ENCODE data around the gene GLTPD2.
A peak's percentile ranks its signal among the peaks of the same experiment; 100 is the strongest.
"Not testable (repeated sequence)": the region's sequence is repeated elsewhere in the genome, so short reads cannot be mapped to it uniquely, and the experiment has no call there.

Gene GLTPD2

DNA sequence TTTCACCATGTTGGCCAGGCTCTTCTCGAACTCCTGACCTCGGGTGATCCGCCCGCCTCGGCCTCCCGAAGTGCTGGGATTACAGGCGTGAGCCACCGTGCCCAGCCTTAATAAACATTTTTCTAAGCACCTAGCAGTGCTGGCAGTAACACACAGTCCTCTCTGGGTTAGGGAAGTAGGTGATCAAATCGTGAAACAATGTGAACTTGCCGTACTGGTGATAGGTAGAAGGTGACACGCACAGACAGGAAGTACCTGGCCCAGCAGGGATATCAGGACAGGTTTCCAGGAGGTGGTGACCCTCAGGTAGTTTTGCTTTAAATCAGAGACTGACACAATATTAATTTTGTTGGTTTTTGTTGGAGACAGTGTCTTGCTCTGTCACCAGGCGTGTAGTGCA, 22.7 kb downstream of the GLTPD2 start:
- no peak for DNase-seq

DNA sequence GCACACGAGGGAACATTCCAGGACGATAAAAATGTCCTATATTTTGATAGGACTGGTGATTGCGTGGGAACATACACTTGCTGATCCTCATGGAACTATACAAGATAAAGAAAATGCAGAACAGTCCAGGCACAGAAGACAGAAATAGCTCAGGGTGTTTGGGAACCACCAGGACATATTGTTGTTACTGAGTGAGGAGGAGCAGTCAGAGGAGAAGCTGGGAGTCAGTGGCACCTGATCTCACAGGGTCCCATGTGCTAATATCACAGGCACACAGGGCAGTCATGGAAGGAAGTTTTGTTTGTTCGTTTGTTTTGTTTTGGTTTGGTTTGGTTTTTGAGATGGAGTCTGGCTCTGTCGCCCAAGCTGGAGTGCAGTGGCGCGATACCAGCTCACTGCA, 23.9 kb downstream of the GLTPD2 start:
- DNase-seq, result no peak

DNA sequence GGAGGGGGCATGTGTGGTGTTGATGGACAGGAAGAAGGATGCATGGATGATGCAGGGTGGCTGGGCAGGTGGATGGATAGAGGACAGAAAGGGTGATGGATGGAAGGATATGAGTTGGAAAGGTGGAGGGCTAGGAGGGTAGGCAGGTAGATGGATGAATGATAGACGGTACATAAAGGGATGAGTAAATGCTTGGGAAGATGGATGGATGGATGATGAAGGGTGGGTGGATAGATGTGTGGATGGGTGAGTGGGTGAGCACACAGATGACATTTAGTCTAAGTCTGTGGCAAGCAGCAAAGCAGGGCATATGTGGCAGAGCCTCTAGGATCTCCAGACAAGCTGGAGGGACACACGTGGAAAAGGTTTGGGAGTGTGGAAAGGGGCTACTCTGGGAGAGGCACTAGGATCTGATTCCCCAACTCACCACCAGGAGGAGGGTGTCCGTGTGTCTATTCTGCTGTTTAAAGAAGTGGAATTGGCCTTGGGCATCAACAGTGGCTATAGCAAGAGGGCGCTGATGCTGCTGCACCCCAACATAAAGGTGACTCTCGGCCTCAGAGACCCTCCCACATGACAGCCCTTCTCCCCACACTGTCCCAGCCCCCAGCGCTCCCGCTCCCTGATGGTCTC, 26.4 kb downstream of the GLTPD2 start:
- DNase-seq, result no peak

GRCh38 chr17:4816826-4817225, 28.1 kb downstream of the GLTPD2 start:
- no peak for DNase-seq

GRCh38 chr17:4818276-4818675, 29.5 kb downstream of the GLTPD2 start:
- DNase-seq, result no peak

- DNase-seq, result no peak
Observed at GRCh38 chr17:4822835-4823234, 34.1 kb downstream of the GLTPD2 start.

DNA sequence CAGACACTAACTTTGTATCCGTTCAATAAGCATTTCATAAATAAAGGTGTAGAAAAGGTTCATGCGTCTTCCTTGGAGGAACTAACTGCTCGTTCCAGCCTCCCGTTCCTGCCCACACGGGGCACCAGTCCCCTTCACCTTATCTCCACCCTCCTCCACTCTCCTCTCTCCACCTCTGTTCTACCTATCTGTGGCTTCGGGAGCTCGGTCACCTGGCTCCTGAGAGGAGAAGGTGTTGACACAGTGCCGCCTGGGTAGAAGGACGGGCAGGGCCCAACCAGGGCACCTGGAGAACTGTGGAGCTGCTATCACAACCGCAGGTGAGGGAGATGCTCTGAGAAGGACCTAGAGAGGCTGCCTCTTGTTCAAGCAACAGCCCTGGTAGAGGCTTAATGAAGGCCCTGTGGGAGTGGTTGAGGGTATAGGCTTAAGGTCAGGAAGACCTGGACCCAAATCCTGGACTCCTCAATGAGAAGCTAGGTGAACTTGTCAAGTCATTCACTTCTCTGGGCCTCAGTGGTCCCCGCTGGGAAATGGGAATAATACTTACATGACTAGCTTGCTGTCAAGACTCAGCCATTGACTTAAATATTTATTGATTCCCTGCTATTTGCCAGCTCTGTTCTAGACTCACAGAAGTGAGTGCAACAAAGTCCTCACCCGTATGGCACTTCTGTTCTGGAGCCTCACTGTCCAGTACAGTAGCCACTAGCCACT, 34.8 kb downstream of the GLTPD2 start:
- peak in 1 of 3 experiments; percentile 19 for DNase-seq

- DNase-seq, result peak in 1 of 3 experiments; percentile 3
Observed at GRCh38 chr17:4827399-4827798, 38.6 kb downstream of the GLTPD2 start.

- not testable (repeated sequence) for DNase-seq
Observed at GRCh38 chr17:4832829-4833177, 44.0 kb downstream of the GLTPD2 start.

DNA sequence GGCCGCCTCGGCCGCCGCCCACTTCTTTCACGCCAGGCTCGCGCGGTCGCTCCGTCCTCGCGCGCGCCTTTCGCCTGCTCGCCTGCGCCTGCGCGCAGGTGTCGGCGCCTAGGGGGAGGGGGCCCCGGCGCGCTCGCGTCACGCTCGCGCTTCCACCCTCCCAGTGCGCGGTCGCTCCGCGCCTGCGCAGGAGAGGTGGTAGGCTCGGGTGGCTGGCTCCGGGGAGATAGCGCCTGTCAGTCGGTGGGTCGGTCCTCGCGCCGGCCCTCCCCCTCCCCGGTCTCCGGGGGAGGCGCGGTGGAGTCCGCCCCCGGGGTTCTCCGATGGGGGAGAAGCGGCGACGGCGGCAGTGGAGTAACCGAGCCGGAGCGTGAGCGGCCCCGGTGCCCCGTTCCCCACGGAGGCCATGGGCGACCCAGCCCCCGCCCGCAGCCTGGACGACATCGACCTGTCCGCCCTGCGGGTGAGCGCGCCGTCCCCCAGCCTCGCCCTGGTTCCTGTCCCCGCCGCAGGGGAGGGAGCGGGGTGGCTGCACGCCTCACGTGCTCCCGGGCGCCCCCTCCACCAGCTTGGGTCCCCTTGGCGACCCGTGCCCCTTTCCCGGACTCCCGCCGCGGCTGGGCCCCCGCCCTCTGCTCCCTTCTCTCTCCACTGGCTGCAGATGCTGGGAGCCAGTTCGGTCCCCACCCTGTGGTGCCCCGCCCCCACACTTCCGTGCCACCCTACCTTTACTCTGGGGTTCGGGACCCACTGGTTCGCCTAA, 44.6 kb downstream of the GLTPD2 start, which contains the start of gene MINK1:
Gene MINK1, plus strand, starts transcription at position 163 of the 763 bp plus-strand sequence. Its CDS starts 244 bp downstream, at position 407.
- peak; percentile 88 to 93 (median 93) for DNase-seq

- peak in 2 of 3 experiments; percentile 21 to 42 for DNase-seq
Observed at GRCh38 chr17:4833941-4834680, 45.3 kb downstream of the GLTPD2 start.

DNA sequence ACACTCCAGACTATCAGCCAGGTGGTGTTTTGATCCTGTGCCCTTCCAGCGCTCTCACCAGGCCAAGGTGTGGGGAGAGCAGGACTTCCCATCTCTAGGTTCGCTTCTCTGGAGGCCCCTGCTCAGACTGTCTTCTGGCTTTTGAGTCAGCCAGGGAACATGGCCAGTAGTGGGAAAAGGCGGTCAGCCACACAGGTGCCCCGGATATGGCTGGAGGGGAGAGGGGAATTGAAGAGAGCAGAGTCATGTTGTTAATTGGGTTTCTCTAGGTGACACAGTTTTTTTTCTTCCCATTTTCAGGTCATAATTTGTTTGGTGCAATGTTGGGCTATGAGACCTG, 45.9 kb downstream of the GLTPD2 start:
- no peak for DNase-seq

DNA sequence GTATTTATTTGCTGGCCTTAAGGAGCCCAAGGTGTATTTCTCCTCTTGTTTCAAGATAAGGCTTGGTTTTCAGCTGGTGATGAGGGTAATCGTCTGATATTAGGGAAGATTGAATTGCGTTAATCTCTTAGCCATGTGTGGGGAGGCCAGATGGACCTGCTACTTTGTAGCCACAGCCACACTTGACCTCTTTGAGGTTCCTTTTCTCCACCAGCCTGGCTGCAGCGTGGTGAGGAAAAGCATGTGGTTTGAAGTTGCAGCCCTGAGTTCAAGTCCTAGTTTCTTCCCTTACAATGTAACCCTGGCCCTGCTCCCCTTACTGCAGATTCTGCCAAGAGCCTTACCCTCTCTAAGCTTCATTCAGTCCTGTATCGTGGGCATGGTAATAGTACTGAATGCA, 47.5 kb downstream of the GLTPD2 start:
- no peak for DNase-seq

DNA sequence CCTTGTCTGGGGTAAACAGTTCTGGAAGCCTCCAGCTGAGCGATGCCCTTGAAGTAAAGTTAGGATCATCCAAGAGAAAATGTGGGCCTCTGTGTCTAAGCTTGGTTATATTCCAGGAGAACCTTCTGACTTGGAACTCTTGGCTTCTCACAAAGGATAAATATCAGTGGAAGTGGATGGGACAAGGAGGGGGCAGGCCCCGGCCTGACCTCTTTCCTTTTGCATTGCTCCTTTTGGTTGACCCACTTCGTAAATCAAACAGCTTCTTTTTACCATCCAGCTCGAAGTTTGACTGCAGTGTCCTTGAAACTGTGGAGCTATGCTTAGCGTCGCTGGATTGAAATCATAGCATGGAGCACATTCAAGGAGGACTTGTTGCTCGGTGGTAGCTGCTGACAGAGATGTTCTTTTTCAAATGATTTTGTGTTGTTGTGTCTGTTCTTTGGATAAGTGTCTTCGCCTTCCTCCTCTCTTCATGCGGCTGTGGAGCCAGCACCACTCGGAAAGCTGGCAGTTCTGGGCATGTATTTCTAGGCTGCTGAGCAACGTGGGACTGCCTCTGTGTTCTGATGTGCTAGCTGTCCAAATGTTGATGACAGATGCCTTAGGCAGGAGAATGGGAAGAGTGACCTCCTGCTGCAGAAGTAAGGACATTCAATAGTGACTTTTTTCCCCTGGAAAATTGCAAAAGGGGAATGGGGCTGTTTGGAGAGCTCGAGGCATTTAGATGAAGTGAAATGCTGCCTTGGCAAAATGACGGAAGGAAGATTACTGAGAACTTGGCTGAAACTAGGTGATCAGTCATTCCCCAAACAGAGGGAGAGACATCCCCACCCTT, 48.9 kb downstream of the GLTPD2 start:
- DNase-seq, result no peak

- DNase-seq, result no peak
Observed at GRCh38 chr17:4838309-4838785, 49.6 kb downstream of the GLTPD2 start.

DNA sequence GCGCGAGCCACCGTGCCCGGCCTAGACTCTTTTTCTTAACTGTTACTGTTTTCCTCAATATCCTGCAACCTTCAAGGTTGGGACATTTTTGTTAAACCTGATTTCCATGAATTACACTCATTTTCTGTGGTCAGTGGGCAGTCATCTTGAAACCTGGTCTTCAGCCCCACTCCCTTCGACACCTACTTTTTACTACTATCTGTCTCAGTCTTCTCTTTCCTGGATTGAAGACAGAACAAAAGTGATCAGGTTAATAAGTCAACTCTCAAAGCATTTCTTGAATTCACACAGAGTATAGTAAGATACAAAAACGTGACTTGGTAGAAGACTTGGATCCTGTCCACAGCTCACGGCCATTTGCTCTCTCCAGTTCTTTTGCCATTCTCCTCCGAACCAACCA, 50.5 kb downstream of the GLTPD2 start:
- no peak for DNase-seq
